H1 (cell line): ENCODE measurements around the gene EIF4E2. TPM values are rescaled to one million over a fixed set of nuclear protein-coding genes. Genes with fewer than 3 reads are reported as not detected.

Experiments used
- CHD7 ChIP-seq: fragments of 300-600 bp; sonication (generic); IDR thresholded peaks from 2 replicates; pipeline ENCODE4 v1.7.1; 2012; ENCODE audit warnings: low read length, moderate library complexity, mild to moderate bottlenecking, inconsistent platforms; ENCODE audit not compliant: insufficient replicate concordance
- JUN ChIP-seq: IDR thresholded peaks from 2 replicates; pipeline ENCODE4 v1.6.1; 2011; ENCODE audit warnings: low read depth, mild to moderate bottlenecking, improper control_type of control experiment, low read length
- NRF1 ChIP-seq: IDR thresholded peaks from 2 replicates; pipeline ENCODE4 v1.6.1; 2011; ENCODE audit warnings: mild to moderate bottlenecking, low read depth, low read length, improper control_type of control experiment
- TEAD4 ChIP-seq: IDR thresholded peaks from 2 replicates; pipeline ENCODE4 v1.6.1; 2012; ENCODE audit warnings: low read depth, low read length, inconsistent platforms, mixed read lengths
- polyA plus RNA-seq, 7 experiments: library from polyadenylated mRNA; depleted of rRNA in 3 of 7; stranded (reverse) in 5 of 7; unstranded in 2 of 7; fragments of >200 nt in 5 of 7; fragments of 200-250 nt in 2 of 7; gene quantifications; 1 replicate in 5 of 7; 2 replicates in 1 of 7; 4 replicates in 1 of 7; pipeline versions ENCODE4 v1.2.1 to v1.2.3, GENCODE V29; 2011 to 2013; ENCODE audit warnings: missing spikeins in 2 of 7, mixed read lengths in 2 of 7
- total RNA-seq: library from RNA; stranded (reverse); fragmentation: NEBNext Ultra II Directional; extraction: Animal tissue kit (Norgen Biotek cat#: 25700); gene quantifications from 2 replicates; pipeline ENCODE4 v1.2.1, GENCODE V29; 2021

EIF4E2 gene
- total and polyA plus RNA-seq, 2 of the 8 experiments (the other 6 are each of a cell fraction or from before 2014, with no cell fraction given) = 39.4 to 114 TPM

GRCh38 chr2:232550354-232551249 is at the start of gene EIF4E2, which contains the start of gene TIGD1 (continued):
- TF ChIP-seq CHD7 (no peak), TEAD4 (0 out of 2 replicates have a peak, but pooled peaks have one; percentile 36), JUN (0 out of 2 replicates have a peak, but pooled peaks have one; percentile 17), NRF1 (peak; percentile 60)
